ENCODE data around the gene EME2.
A peak's percentile ranks its signal among the peaks of the same experiment; 100 is the strongest.

The EME2 gene

DNA sequence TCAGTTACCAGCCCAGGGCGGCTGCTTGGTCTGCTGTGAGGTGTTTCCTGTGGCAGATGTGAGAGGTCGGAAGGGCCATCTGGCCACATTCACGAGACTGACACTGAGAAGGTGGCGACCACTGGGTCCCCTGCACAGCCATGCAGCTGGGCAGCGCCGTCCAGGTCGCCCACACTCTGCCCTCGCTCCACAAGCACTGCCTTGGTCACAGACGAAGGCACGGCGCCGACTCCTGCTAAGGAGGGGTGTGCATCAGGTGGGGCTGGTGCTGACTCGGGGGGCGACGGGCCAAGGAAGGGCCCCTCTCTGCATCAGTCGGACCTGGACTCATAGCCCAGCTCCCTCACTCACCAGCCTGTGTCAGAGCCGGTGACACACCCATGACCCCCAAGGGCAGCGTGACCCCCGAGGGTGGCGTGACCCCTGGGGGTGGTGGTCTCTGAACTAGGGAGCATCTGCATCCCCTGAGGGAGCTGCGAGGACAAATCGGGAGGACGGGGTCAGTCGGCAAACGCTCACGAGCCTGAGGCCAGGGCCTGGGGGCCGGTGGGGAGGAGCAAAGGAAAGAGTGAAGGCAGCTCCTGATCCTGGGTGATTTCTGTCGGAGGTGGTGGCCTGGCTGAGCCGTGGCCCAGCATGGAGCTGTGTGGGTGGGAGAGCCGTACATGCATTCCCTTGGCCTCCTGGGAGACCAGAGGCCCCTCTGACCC, 31.7 kb upstream of the EME2 start:
- Mint-ChIP-seq H3K27ac (peak overlapping the region; percentile 70), H3K4me1 (no peaks in the 10 kb centered on the region), H3K4me3 (no peak overlapping the region), H3K36me3 (peaks cover 17% of the 10 kb centered on the region), H3K9me3 (no peaks in the 10 kb centered on the region)
- DNase-seq (ENCODE audit: low spot score in 2 of 2) (no peak), ATAC-seq (no peak)

DNA sequence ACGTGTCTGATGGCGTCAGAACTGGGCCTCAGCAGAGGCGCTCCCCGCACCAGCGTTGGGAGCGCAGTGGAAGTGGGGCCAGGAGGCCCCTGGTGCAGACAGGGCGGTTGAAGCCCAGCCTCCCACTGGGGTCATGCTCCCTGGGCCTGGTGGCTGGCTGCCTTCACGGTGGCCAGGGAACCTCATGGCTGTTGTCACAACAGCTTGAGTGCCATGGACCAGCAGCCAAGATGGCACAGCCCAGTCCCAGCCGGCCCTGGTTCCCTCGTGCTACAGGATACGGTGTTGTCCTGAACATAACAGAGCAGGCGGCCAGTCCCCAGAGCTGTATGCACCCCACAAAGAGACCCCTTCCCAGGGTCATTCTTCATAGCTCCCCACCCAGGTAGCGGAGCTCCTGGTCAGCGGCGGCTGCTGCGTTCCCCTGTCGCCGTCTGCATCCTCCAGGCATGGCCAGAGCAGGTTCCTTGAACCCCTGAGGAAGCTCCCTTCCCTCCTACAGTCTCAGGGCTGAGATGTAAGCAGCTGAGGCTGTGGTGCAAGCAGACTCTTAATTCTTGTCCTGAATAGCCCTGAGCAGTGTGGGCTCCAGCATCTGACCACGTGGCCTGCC, 31.0 kb upstream of the EME2 start:
- Mint-ChIP-seq H3K27ac (no peak overlapping the region), H3K4me3 (no peak overlapping the region), H3K9me3 (no peaks in the 10 kb centered on the region), H3K4me1 (no peaks in the 10 kb centered on the region), H3K36me3 (peaks cover 17% of the 10 kb centered on the region)
- DNase-seq (ENCODE audit: low spot score in 2 of 2) (no peak), ATAC-seq (no peak)

GRCh38 chr16:1743376-1744337, 29.0 kb upstream of the EME2 start:
- no peaks in the 10 kb centered on the region for H3K9me3 Mint-ChIP-seq
- no peak overlapping the region for H3K27ac Mint-ChIP-seq
- peaks cover 31% of the 10 kb centered on the region for H3K36me3 Mint-ChIP-seq
- H3K4me3 Mint-ChIP-seq, result no peak overlapping the region
- no peaks in the 10 kb centered on the region for H3K4me1 Mint-ChIP-seq
- ATAC-seq (no peak), DNase-seq (ENCODE audit: low spot score in 2 of 2) (no peak)

GRCh38 chr16:1744338-1744840, 28.2 kb upstream of the EME2 start:
- ATAC-seq (no peak), DNase-seq (ENCODE audit: low spot score in 2 of 2) (no peak)
- Mint-ChIP-seq H3K4me3 (no peak overlapping the region), H3K4me1 (no peaks in the 10 kb centered on the region), H3K9me3 (no peaks in the 10 kb centered on the region), H3K27ac (peak overlapping the region; percentile 20), H3K36me3 (peaks cover 31% of the 10 kb centered on the region)

DNA sequence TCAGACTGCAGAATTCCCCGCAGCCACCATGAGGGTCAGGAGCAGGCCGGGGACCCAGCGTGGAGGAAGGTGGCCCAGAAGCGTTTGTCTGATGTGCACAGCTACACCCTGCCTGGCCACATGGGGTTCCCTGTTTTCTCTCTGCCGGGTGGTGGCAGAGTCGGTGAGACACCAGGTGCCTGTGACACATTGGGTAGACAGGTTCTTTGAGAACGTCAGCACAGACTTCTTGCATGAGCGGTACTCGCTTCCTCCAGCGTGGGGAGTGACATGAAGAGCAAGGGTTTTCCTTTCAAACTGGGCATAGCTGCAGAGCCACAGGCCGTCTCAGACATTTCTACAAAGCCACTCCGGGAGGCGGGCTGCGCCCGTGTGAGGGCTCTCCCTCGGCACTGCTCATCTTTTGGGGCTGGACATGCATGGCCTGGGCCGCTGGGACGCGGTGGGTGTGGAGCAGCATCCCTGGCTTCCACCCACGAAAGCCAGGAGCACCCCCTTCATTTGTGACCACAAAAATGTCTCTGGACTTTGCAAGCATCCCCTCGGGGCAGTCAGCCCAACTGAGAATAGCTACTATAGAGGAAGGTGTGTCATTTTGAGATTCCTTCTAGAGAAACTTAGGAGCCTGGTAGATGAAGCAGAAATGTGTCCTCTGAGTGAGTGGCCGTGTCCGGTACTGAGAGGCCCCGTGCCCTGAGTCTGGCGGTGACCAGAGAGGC, 27.3 kb upstream of the EME2 start:
- no peak for ATAC-seq
- Mint-ChIP-seq H3K27ac (peak overlapping the region; percentile 20), H3K4me3 (no peak overlapping the region), H3K9me3 (no peaks in the 10 kb centered on the region), H3K4me1 (no peaks in the 10 kb centered on the region), H3K36me3 (peaks cover 39% of the 10 kb centered on the region)
- DNase-seq (ENCODE audit: low spot score in 2 of 2), result no peak

DNA sequence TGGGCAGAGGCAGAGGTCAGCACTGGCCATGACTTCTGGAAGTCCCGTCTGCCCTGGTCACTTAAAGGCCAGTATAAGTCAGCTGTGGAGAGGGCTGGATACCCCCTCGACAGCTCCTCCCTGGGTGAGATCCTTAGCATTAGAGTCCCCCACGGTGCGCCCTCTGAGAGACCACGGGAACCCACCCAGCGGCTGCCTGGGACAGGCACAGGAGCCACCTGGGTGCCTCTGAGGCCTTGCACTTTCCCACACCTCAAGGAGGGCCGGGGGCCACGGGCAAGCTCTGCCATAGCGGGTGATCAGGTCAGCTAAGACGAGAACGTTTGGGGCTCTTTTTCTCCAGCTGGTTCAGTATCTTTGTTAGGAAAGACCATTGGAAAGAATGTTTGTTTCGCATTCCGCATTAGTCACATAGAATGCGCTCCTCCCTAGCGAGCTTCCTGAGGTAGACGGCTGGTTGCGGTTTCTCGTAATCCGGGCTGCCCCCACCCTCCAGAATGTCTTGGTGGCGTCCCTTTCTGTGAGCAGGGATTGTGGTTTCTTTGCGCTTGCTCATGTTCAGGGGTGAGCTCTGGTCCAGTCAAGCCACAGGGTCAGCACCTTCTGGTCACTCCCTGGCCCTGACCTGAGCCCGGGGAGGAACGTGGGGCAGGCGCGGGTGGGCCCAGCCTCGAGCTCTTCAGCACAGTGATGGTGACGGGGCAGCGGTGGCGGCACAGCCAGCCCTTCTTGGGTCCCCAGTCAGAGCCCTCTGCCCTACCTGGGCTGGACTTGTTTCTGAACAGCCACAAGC, 26.5 kb upstream of the EME2 start:
- no peaks in the 10 kb centered on the region for H3K4me1 Mint-ChIP-seq
- ATAC-seq, result no peak
- no peaks in the 10 kb centered on the region for H3K9me3 Mint-ChIP-seq
- H3K36me3 Mint-ChIP-seq, result peaks cover 46% of the 10 kb centered on the region
- H3K27ac Mint-ChIP-seq, result no peak overlapping the region
- no peak overlapping the region for H3K4me3 Mint-ChIP-seq
- DNase-seq (ENCODE audit: low spot score in 2 of 2), result no peak

GRCh38 chr16:1746693-1747195, 25.9 kb upstream of the EME2 start:
- H3K27ac Mint-ChIP-seq, result no peak overlapping the region
- no peaks in the 10 kb centered on the region for H3K9me3 Mint-ChIP-seq
- ATAC-seq (no peak), DNase-seq (ENCODE audit: low spot score in 2 of 2) (no peak)
- no peaks in the 10 kb centered on the region for H3K4me1 Mint-ChIP-seq
- H3K36me3 Mint-ChIP-seq, result peaks cover 51% of the 10 kb centered on the region
- H3K4me3 Mint-ChIP-seq, result no peak overlapping the region

DNA sequence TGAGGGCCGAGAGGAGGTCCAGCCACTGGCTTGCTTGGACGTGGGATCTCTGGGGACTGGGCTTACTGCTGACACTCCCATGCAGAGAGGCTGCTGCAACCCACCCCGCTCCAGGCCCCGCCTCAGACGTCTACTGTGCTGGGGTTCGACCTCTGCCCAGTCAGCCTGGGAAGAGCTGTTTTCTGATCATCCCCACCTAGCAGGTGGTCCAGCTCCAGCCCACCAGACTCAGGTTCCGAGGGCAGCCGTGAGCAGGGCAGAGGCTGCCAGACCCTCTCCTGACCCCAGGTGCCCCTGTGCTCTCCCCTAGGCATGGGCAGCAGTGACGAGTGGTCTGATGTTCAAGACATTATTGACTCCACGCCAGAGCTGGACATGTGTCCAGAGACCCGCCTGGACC, 24.7 kb upstream of the EME2 start:
- Mint-ChIP-seq H3K4me1 (no peaks in the 10 kb centered on the region), H3K27ac (no peak overlapping the region), H3K9me3 (no peaks in the 10 kb centered on the region), H3K4me3 (no peak overlapping the region), H3K36me3 (peaks cover 63% of the 10 kb centered on the region)
- ATAC-seq (no peak), DNase-seq (ENCODE audit: low spot score in 2 of 2) (no peak)

DNA sequence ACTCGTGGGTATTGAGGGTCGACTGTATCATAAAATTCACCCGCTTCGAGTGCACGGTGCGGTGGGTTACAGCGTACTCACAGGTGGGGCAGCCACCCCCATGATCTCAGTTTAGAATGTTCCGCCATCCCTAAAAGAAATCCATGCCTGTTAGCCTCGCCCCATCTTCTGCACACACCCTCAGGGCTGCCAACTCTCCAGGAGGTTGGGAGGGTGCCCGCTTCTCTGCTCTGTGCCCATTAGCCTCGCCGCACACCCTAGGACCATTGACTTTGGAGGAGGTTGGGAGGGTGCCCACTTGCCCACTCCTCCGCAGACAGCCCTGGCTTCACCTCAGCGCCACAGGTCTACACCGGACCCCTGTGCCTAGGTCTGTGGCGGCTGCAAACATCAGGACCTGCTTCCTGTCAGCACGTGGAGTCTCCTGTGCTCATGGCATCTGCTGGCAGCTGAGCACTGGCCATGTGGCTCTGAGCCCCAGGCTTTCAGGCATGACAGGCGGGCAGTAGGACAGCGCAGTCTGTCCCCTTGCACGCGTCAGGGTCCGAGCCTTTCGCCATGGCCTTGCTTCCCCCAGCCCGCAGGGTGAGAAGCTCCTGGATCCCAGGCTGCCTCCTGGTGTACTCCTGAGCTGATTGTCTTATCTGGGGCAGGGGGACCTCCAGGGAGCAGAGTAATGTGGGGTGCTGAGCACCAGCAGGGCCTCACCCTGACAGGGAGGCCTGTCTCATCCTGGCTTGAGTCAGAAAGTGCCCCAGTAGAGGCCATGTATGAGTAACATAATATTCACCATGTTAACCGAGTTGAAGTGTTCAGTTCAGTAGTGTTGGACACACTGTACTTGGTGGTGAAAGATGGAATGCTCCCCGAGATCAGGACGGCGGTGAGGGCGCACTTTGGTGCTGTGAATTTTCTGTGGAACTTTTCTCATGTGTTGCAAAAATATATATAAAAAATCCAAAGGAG, 23.2 kb upstream of the EME2 start:
- no peaks in the 10 kb centered on the region for H3K4me1 Mint-ChIP-seq
- H3K27ac Mint-ChIP-seq, result no peak overlapping the region
- no peak for DNase-seq (ENCODE audit: low spot score in 2 of 2)
- no peak overlapping the region for H3K4me3 Mint-ChIP-seq
- no peaks in the 10 kb centered on the region for H3K9me3 Mint-ChIP-seq
- ATAC-seq, result peak; percentile 49
- H3K36me3 Mint-ChIP-seq, result peaks cover 65% of the 10 kb centered on the region

- Mint-ChIP-seq H3K4me1 (peaks cover 11% of the 10 kb centered on the region), H3K27ac (no peak overlapping the region), H3K36me3 (peaks cover 72% of the 10 kb centered on the region), H3K9me3 (no peaks in the 10 kb centered on the region), H3K4me3 (no peak overlapping the region)
- DNase-seq (ENCODE audit: low spot score in 2 of 2) (no peak), ATAC-seq (no peak)
Measured at GRCh38 chr16:1751946-1752345, 20.7 kb upstream of the EME2 start.

GRCh38 chr16:1752853-1753252, 19.8 kb upstream of the EME2 start:
- no peaks in the 10 kb centered on the region for H3K9me3 Mint-ChIP-seq

GRCh38 chr16:1754204-1754603, 18.4 kb upstream of the EME2 start:
- no peak overlapping the region for H3K4me3 Mint-ChIP-seq

More at GRCh38 chr16:1752853-1753252, 19.8 kb upstream of the EME2 start:
- ATAC-seq (no peak), DNase-seq (ENCODE audit: low spot score in 2 of 2) (no peak)
- no peak overlapping the region for H3K27ac Mint-ChIP-seq
- peaks cover 63% of the 10 kb centered on the region for H3K36me3 Mint-ChIP-seq
- no peak overlapping the region for H3K4me3 Mint-ChIP-seq
- H3K4me1 Mint-ChIP-seq, result peaks cover 11% of the 10 kb centered on the region

DNA sequence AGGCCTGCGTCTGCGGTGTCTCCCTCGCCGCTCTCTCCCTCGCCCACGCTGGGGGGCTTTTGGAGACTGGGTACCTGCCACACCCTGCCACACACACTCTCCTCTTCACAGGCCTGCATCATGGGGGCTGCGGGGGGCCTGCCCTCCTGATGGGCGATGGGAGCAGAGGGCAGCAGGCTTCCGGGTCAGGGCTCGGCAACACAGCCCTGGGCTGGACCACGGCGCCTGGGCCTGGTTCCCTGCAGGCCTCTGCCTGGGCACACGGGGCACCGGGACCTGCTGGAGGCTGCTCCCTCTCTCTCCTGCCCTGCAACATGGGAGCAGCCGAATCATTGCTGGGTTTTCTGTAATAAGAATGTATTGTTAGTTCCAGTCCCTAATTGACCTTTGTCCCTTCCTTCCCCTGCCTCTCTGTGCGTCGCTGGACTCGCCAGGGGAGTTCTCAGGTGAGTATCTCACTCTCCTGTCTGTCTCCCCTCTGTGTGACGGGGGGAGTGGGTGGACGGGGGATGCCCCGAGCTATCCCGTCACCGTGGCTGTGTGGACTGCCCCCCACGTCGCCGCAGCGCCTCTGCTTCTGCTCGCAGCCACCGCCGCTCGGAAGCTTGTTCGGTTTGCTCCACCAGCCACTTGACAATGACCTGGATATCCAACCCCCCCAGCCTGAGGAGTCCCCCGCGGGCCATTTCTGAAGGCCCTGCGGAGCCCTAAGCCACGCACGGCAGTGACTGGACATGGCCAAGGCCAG, 14.7 kb upstream of the EME2 start:
- no peak for ATAC-seq
- no peaks in the 10 kb centered on the region for H3K9me3 Mint-ChIP-seq
- H3K4me1 Mint-ChIP-seq, result peaks cover 11% of the 10 kb centered on the region
- no peak for DNase-seq (ENCODE audit: low spot score in 2 of 2)
- H3K27ac Mint-ChIP-seq, result peak overlapping the region; percentile 76
- no peak overlapping the region for H3K4me3 Mint-ChIP-seq
- peaks cover 45% of the 10 kb centered on the region for H3K36me3 Mint-ChIP-seq

More at GRCh38 chr16:1754204-1754603, 18.4 kb upstream of the EME2 start:
- H3K9me3 Mint-ChIP-seq, result no peaks in the 10 kb centered on the region
- ATAC-seq, result no peak
- no peak overlapping the region for H3K27ac Mint-ChIP-seq
- no peak for DNase-seq (ENCODE audit: low spot score in 2 of 2)
- H3K36me3 Mint-ChIP-seq, result peaks cover 59% of the 10 kb centered on the region
- peaks cover 11% of the 10 kb centered on the region for H3K4me1 Mint-ChIP-seq
